HK-2 (cell line): ENCODE results near the gene NCEH1.
"Not testable (repeated sequence)": the region's sequence is repeated elsewhere in the genome, so short reads cannot be mapped to it uniquely, and the experiment has no call there.

Source experiments
- DNase-seq: peaks from one replicate; pipeline ENCODE4 v3.0.0-alpha.2; 2018; ENCODE audit not compliant: unreplicated experiment

The NCEH1 gene

DNA sequence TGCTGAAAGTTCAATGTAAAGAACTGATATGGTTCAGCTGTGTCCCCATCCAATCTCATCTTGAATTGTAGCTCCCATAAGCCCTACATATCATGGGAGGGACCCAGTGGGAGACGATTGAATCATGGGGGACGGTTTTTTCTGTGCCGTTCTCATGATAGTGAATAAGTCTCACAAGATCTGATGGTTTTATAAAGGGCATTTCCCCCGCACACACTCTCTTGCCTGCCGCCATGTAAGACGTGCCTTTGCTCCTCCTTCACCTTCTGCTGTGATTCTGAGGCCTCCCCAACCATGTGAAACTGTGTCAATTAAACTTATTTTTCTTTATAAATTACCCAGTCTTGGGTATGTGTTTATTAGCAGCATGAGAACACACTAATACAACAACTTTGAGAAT, 101.1 kb downstream of the NCEH1 start:
- no peak for DNase-seq

DNA sequence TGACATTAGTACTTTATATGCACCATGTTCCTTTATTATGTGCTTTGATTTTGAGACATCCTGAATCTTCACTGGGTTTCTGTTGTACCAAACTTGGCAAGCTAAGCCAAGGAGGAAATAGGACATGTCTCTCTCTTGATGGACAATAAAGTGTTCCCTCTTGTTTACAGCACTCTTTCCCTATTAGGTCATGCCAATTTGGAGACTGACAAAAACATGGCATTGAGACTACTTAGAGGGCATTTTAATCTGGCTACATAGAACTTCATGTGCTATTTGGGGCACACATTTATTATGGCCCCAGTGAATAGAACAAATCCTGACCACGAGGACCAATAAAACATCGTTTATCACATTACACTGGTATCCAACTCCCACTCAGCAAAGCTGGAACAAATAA, 102.3 kb downstream of the NCEH1 start:
- DNase-seq, result no peak

DNA sequence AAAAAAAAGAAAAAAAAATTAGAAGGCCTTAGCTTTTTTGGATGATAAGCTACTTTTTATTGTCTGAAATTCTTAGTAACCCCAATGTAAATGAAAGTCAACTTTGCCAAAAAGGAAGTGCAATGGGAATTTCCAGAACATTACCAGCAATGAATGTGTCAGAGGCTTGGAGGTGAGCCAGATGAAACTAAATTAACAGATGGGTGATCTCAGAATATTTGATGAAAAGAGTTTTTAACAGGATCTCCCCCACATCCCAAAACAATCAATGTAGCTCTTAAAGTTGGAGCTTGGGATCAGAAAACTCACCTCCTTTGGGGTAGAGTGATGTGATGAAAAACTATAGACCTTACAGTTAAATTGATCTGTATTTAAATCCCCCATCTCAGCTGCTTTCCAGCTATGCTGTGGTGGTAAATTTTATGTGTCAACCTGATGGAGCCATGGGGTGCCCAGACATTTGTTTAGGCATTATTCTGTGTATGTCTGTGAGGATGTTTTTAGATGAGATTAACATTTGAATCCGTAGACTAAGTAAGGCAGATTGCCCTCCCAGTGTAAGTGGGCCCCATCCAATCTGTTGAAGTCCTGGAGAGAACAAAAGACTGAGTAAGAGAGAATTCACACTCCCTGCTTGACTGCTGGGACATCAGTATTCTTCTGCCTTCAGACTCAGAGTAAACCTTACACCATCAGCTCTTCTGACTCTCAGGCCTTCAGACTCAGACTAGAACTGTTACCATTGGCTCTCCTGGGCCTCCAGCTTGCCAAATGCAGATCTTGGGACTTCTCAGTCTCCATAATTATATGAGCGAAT, 103.4 kb downstream of the NCEH1 start:
- no peak for DNase-seq

DNA sequence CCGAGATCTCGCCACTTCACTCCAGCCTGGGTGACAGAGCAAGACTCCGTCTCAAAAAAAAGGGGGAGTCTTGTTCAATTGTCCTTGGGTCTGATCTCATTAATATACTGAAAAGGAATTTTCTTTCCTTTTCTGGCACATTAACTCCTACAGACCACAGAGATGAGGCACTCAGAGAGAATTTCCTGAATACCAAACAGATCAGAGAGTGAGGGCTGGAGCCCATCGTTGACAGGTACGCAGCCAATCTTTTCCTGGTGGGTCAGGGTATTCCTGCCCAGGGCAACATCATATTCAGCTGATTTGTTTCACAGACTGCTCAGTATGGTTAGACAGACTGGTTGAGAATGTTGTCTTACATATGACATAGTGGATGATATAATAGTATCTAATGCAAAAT, 104.8 kb downstream of the NCEH1 start:
- DNase-seq, result peak; percentile 80

DNA sequence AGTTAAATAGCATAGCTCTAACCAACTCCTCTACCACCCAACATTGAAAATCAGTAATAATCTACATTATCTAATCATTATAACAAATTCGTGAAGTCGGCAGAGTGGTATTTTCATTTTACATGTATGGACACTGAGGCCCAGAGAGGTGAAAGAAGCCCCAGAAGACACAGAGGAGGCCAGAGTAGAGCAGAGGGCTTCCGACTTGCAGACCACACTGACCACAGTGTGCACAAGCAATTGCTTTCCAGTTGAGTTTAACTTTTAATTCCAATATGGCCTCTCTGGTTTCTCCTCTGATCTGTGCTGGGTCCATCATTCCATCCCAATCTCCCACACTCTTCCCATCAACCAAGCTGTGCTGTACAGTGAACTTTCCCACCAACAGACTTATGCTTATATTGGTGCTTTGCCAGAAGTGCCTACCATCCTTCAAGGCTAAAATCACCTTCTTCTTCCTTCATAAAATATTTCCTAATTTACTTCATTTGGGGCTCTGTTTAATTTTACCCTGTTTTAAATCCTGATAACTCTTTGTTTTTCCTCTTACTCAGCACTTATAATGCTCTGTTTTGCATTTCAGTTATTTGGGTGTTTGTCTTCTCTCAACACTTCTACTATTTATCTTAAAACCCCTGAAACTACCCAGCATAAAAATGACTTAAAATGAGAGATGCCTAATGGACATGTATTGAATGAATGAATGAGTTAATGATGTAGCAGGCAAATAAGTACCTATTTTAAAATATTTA, 105.8 kb downstream of the NCEH1 start:
- DNase-seq, result no peak

DNA sequence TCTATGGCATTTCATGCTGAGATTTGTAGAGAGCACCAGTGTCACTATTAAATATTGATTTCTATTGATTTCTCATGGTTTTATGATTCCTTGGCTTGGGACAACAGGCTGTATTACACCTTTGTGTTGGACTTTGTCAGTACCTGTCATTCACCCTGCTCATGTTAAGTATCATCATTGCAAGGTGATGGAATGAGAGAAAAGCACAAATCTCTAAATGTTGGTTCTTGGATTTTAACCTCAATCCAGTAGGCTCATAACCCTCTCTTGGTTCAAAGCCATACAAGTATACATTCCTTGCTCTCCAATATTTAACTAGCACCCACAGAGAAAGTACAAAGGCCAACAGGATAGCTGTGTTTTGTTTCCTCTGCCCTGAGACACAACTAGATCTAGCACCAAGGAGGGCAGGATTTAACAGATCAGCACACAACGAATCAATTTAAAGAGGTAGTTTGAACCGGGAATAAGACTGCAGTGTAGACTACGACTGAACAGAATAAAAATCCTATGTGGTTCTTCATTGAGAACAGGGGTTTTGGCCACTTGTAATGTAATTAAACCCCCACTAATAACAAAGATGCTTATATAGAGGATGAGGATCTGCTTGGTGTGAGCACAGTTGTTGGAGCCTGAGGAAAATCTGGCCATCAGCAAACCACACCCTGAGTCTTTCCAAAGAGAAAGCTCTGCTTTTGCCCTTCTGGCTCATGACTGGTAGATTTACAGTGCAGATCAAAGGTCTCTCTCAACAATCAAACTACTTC, 109.6 kb downstream of the NCEH1 start:
- no peak for DNase-seq

DNA sequence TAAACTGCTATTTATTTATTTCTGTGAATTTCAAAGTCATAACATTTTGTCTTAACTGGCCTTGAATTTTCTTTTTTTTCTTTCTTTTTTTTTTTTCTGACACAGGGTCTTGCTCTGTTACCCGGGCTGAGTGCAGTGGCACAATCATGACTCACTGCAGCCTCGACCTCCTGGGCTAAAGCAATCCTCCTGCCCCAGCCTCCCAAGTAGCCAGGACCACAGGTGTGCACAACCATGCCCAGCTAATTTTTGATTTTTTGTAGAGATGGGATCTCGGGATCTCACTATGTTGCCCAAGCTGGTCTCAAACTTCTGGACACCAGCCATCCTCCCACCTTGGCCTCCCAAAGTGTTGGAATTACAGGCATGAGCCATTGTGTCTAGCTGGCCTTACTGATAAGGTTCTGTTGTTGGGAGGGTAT, 110.2 kb downstream of the NCEH1 start:
- no peak for DNase-seq

DNA sequence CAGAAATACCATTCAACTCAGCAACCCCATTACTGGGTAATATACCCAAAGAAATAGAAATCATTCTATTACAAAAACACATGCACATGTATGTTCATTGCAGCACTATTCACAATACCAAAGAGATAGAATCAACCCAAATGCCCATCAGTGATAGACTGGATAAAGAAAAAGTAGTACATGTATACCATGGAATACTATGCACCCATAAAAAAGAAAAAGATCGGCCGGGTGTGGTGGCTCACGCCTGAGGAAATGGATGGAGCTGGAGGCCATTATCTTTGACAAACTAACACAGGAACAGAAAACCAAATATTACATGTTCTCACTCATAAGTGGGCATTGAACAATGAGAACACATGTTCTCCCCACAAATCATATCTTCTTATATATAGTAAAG, 112.0 kb downstream of the NCEH1 start:
- no peak for DNase-seq

DNA sequence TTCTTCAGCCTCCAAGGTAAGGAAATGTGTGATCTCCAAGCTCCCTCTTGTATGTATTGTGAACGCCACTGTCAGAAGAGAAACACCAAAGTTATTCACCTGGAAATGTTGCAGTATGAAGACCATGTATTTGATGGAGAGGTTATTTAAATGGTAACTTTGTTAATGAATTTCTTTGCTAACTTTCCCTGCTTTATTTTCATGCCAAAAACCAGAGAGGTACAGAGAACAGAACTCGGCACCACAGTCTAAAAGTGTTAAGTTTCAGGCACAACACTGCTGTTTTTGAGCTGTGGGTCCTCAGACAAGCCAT, 114.5 kb downstream of the NCEH1 start:
- no peak for DNase-seq

DNA sequence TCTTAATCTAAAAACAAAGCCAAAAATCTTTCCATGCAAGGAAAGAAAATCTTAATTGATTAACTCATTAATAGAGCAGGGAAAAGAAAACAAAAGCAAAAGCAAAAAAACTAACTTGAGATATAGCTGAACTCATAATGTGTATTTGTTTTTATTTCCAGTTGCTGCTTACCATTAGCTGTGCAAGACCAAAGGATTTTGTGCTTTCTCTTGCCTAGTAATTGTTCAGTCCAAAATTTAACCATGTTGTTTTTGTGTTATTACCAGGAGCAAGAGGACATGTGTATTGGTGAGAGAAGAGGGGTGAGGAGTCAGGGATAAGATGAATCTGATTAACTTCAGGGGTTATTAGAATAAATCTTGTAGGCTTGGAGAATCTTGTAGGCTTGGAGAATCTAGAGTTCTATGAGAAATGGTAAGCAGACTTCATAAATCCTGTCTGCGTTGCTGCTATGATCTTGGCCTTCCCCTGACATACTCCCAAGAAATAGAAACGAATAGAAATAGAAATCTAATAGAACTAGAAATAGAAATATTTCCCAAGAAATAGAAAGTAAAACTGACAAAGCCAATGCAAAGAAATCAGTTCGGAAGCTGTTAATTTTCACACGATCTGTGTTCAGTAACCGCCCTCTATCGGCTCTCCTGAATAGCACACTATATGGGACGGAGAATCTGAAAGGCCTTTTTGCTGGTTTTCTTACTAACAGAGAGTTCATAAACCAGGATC, 115.0 kb downstream of the NCEH1 start:
- no peak for DNase-seq

DNA sequence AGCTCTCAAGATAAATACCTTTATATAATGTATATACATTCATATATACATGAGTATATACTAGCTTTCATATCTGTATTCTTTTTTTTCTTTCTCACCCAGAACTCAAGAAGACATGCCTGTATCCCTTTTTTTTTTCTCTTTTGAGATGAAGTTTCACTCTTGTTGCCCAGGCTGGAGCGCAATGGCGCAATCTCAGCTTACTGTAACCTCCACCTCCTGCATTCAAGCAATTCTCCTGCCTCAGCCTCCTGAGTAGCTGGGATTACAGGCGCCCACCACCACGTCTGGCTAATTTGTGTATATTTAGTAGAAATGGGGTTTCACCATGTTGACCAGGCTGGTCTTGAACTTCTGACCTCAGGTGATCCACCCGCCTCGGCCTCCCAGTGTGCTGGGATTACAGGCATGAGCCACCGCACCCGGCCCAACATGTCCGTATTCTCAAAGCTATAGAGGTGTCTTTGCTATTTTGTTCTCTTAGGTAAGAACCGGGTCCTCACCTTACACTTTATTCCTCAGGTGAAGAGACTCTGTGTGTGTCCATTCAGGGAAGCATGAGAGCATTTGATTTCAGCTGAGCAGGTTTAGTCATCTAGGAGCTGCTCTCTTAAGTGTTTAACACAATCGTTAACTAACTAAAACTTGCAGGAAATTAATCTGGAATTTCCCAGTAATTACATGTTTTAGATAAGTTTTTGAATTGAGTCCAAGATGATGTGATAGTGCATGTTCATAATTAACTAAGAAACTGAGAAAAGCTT, 115.8 kb downstream of the NCEH1 start:
- DNase-seq, result not testable (repeated sequence)

DNA sequence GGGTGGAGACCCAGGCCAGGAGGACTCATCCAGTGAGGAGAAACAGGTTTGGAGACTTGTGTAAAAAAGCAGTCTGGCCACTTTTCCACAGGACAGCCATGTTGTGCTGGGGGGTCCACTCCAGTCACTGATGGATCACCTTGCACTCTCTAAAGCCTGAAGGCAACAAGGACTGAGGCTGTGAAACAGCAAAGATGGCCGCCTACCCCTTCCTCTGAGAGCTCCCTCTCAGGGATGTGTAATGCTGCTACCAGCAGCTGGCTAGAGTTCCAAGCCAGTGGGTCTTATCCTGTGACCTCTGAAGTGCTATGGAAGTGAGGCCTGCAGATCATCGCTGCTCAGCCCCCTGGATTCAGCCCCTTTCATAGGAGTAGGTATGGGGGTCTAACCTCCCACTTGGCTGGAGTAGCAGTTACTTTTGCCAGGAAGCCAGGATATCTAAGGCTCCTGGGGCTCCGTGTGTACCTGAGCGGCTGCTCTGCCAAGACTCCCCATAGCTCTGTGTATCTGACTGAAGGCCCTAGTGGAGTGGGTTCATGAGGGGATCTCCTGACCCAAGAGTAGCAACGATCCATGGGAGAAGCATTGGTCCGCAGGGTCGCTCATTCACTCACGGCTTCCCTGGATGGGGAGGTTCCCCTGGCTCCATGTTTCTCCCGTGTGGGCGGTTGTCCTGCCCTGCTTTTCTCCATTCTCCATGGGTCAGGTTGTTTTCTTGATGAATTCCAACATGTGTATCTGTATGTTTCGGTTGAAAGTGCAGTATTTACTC, 117.8 kb downstream of the NCEH1 start:
- no peak for DNase-seq

DNA sequence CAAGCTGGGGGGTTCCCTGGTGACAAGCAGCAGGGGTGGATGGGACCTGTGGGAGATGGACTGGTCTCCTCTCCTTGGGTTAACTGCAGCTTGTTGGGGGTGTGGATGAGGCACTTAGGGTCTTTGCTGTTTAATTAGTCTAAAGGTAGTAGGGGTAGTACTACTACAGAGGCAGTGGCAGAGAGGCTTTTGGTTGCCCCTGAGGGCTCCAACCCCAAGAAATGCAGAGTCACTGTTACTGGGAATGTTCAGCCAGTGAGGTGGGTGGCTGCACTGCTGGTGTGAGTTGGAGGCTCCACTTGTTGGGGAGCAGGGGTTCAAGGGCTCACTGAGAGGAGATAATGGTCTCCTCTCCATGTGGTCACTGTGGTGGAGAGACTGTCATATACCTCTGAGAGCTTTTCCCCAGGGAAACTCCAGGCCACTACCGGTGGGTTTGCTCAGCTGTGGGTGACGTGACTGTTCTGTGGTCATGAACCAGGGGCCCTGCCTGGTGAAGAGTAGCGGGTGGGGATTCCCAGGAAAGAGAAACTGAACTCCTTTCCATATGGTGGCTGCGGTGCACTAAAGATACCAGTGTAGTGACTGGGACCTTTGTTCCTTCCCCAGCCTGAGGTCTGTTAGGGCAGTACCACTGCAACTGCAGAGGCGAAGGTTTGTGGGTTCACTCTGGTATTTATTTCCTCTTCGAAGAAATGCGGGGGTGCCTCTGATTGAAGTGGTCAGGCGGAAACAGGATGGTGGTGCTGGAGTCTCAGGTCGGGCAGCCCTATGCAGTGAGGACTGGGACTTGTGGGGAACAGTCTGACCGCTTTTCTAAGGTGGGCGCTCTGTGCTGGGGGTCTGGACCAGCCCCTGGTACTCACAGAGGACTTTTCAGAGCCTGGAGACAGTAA, 118.7 kb downstream of the NCEH1 start:
- DNase-seq, result peak; percentile 97

DNA sequence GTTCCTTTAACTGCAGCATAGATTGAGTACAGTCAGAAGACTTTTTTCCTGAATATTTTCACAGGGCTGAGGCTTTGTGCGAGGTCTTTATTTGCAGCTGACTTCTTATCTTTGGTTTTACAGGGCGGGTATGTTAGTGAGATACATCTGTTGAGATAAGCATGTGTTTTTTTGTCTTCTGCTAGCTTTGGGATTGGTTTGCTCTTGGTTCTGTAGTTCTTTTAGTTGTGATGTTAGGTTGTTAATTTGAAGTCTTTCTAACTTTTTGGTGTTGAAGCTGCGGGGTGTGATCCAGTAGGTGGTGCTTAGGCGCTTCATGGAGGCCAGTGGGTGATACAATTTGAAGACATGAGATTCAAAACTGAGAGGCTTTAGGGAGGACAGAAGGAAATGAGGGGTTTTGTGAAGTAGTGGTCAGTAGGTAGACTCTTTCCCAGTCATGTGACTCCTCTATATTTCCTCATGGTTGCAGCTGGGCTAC, 119.7 kb downstream of the NCEH1 start:
- DNase-seq, result no peak

DNA sequence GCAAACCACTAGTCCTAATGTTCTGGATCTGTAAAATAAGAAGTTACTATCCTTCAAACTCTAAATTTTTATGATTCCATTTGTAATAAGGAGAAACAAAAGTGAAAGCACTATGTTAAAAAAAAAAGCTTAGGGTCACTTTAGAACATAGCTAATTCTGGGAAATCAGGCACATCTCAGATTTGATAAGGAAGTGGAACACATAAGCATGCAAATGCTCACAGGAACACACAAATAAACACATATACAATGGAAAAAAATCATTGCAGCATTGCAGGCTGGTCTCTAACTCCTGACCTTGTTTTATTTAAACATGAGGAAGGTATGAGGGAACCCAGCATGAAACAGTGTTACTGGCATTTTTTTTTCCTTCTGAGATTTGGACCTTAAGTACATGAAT, 124.4 kb downstream of the NCEH1 start:
- no peak for DNase-seq

DNA sequence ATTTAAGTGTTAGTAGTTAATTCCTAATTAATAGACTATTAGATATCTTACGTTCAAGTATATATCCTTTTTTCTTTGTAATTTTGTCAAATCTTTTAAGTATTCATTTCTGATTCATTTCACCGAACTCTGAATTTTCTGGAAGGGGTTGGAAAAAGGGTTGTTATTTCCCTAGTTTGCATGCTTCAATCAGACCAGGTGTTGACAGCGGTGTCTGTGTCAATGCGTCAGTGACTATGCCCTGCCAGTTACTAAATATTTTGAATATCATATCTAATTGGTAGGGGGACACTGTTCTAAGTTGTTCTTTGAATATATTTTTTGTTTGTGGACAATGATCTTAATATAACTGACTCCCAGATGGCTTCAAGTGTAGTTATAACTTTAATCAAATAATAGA, 124.9 kb downstream of the NCEH1 start:
- no peak for DNase-seq

DNA sequence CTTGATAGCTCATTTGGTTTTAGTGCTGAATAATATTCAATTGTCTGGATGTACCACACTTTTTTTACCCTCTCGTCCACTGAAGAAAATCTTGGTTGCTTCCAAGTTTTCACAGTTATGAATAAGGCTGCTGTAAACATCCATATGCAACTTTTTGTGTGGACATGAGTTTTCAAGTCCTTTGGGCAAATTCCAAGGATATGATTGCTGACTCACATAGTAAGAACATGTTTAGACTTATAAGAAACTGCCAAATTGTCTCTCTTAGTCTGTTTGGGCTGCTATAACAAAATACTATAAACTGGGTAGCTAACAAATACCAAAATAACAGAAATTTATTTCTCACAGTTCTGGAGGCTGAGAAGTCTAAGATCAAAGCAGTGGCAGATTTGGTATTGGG, 128.2 kb downstream of the NCEH1 start:
- DNase-seq, result no peak

DNA sequence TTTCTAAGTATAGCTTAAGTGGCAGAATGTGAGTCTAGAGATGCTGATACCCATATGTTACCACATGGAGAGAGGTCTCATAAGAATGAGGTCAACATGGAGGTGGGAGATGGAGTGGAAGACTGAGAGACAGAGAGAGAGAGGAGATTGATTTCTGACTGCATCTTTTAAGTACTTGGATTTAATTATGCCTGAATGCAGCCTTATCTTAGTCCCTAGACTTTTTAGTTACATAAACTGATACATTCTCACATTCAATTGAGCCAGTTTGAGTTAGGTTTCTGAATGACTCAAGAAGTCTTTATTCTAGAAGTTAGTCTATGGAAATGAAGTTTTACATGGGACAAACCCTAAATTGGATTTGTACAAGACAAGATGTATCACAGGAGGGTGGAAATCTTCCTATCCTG, 129.1 kb downstream of the NCEH1 start:
- no peak for DNase-seq

DNA sequence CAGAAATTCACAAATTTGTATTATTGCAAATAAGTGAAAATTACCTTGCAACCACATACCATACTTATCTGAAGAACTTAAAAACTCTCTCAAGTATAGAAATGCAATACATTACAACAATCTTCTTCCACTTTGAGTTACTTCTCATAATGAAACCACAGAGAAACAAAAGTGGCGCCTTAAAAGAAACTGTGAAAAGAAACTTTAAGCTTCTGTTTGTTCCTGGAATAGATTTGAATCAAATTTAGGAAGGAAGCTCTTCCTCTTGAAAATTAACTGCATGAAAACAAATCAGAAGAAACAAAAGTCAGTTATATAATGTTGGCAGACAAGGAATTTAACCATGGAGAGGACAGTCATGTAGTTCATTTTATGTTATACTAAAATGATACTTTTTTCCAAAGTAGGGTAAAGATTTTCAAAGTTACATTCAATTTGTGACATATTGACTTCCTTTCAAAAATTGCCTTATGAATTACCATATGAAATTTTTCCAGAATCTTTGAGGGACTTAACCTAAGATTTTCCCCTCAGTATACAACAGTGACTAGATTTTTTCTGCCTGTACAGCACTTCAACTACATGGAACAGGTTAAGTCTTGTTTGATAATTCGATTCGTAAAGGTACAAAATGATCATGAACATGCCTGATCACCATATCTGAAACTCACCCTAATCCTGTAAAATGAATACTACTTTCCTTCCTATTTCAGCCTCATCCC, 130.0 kb downstream of the NCEH1 start:
- DNase-seq, result no peak
